Natural killer cell treated with Interleukin-12 subunit alpha and Interleukin-12 subunit beta and Interleukin-15 and Interleukin-18, amount 100 ng/mL, for 72 hours (primary cell): ENCODE results near the gene ELP4. TPM values are rescaled to one million over a fixed set of nuclear protein-coding genes. Genes with fewer than 3 reads are reported as not detected.
"Not testable (repeated sequence)": the region's sequence is repeated elsewhere in the genome, so short reads cannot be mapped to it uniquely, and the experiment has no call there.

Experiments
- ATAC-seq, 2 donors: fragments of 150-1000 bp; cut with Tn5 transposase in 1 of 2; sonication (Bioruptor Pico), chemical (Tn5 transposase) in 1 of 2; 2 replicates each; pipeline ENCODE4 v1.10.0; 2021
- DNase-seq: peaks from one replicate; pipeline ENCODE4 v3.0.0; 2022; ENCODE audit warnings: low spot score
- H3K27ac Mint-ChIP-seq, 2 donors: 1 replicate in 1 of 2; 2 replicates in 1 of 2; pipeline ENCODE4 v1.8.0; 2022; ENCODE audit warnings: mixed read lengths in 2 of 2, mild to moderate bottlenecking in 1 of 2, moderate library complexity in 1 of 2
- H3K27me3 Mint-ChIP-seq, 2 donors: 1 replicate in 1 of 2; 2 replicates in 1 of 2; pipeline ENCODE4 v1.8.0; 2022; ENCODE audit warnings: mixed read lengths in 2 of 2
- H3K36me3 Mint-ChIP-seq: one replicate; pipeline ENCODE4 v1.8.0; 2022; ENCODE audit warnings: mixed read lengths
- H3K4me1 Mint-ChIP-seq, 2 donors: 1 replicate in 1 of 2; 2 replicates in 1 of 2; pipeline ENCODE4 v1.8.0; 2022; ENCODE audit warnings: low read depth in 2 of 2, mixed read lengths in 2 of 2, mild to moderate bottlenecking in 1 of 2
- H3K4me3 Mint-ChIP-seq: one replicate; pipeline ENCODE4 v1.8.0; 2022; ENCODE audit warnings: mixed read lengths
- H3K9me3 Mint-ChIP-seq: 2 replicates; pipeline ENCODE4 v1.8.0; 2022; ENCODE audit warnings: mixed read lengths
- total RNA-seq, 2 donors: library from RNA; stranded (reverse); gene quantifications; one replicate each; pipeline ENCODE4 v1.2.3, GENCODE V29; 2022

ELP4 gene
- total RNA-seq, result 10 to 100 TPM; 20.6 to 24.3 TPM

GRCh38 chr11:31509429-31510345, at the start of gene ELP4, which contains the start of gene IMMP1L:
Gene ELP4 (plus strand): TSS chr11:31509767. CDS start chr11:31509785, 18 bp downstream.
Gene IMMP1L (minus strand): TSS chr11:31509622. CDS start chr11:31463276, 46,346 bp downstream.
- peak; percentile 96 for DNase-seq
- H3K9me3 Mint-ChIP-seq, result no peaks in the 10 kb centered on the region
- H3K4me3 Mint-ChIP-seq, result peak within 1 kb of the TSS; percentile 97
- no peaks in the 10 kb centered on the region for H3K36me3 Mint-ChIP-seq
- no peaks in the 10 kb centered on the region for H3K27me3 Mint-ChIP-seq
- peaks cover 29 to 31% of the 10 kb centered on the region in 2 donors for H3K4me1 Mint-ChIP-seq
- peak within 1 kb of the TSS; percentile 95 to 99 for H3K27ac Mint-ChIP-seq
- peak; percentile 100 for ATAC-seq

- ATAC-seq (no peak), DNase-seq (no peak)
- Mint-ChIP-seq H3K27ac (no peak overlapping the region), H3K4me1 (no peaks in the 10 kb centered on the region), H3K27me3 (no peaks in the 10 kb centered on the region), H3K9me3 (peaks cover 5% of the 10 kb centered on the region), H3K4me3 (no peak overlapping the region), H3K36me3 (peaks cover 31% of the 10 kb centered on the region)
These were observed 45.1 kb upstream of the ELP4 start for GRCh38 chr11:31464436-31464835.

GRCh38 chr11:31474083-31474482, 35.5 kb upstream of the ELP4 start:
- no peak overlapping the region for H3K27ac Mint-ChIP-seq
- DNase-seq, result no peak
- no peak overlapping the region for H3K4me3 Mint-ChIP-seq
- H3K4me1 Mint-ChIP-seq, result peaks cover 4 to 8% of the 10 kb centered on the region in 2 donors
- H3K36me3 Mint-ChIP-seq, result no peaks in the 10 kb centered on the region
- H3K9me3 Mint-ChIP-seq, result no peaks in the 10 kb centered on the region
- no peaks in the 10 kb centered on the region for H3K27me3 Mint-ChIP-seq
- no peak for ATAC-seq

- Mint-ChIP-seq H3K27ac (no peak overlapping the region), H3K9me3 (no peaks in the 10 kb centered on the region), H3K4me3 (no peak overlapping the region), H3K36me3 (no peaks in the 10 kb centered on the region), H3K27me3 (no peaks in the 10 kb centered on the region), H3K4me1 (peaks cover 4 to 8% of the 10 kb centered on the region in 2 donors)
- no peak for DNase-seq
- no peak for ATAC-seq
These were observed 31.9 kb upstream of the ELP4 start for GRCh38 chr11:31477528-31478222.

- Mint-ChIP-seq H3K27me3 (no peaks in the 10 kb centered on the region), H3K4me1 (peaks cover 4 to 8% of the 10 kb centered on the region in 2 donors), H3K36me3 (no peaks in the 10 kb centered on the region), H3K4me3 (no peak overlapping the region), H3K9me3 (no peaks in the 10 kb centered on the region), H3K27ac (no peak overlapping the region)
- ATAC-seq (no peak), DNase-seq (no peak)
These were observed 31.4 kb upstream of the ELP4 start for GRCh38 chr11:31478223-31478590.

GRCh38 chr11:31479066-31479465, 30.5 kb upstream of the ELP4 start:
- Mint-ChIP-seq H3K9me3 (no peaks in the 10 kb centered on the region), H3K27ac (no peak overlapping the region), H3K27me3 (no peaks in the 10 kb centered on the region), H3K4me3 (no peak overlapping the region), H3K36me3 (no peaks in the 10 kb centered on the region), H3K4me1 (peaks cover 4 to 8% of the 10 kb centered on the region in 2 donors)
- ATAC-seq (no peak), DNase-seq (no peak)

GRCh38 chr11:31480930-31481329, 28.6 kb upstream of the ELP4 start:
- Mint-ChIP-seq H3K9me3 (no peaks in the 10 kb centered on the region), H3K27me3 (no peaks in the 10 kb centered on the region), H3K4me1 (peaks cover 4 to 8% of the 10 kb centered on the region in 2 donors), H3K4me3 (no peak overlapping the region), H3K27ac (no peak overlapping the region), H3K36me3 (no peaks in the 10 kb centered on the region)
- ATAC-seq, result no peak
- DNase-seq, result no peak

- H3K4me3 Mint-ChIP-seq, result no peak overlapping the region
- no peak overlapping the region for H3K27ac Mint-ChIP-seq
- DNase-seq (no peak), ATAC-seq (no peak)
- no peaks in the 10 kb centered on the region for H3K27me3 Mint-ChIP-seq
- H3K9me3 Mint-ChIP-seq, result no peaks in the 10 kb centered on the region
- H3K36me3 Mint-ChIP-seq, result no peaks in the 10 kb centered on the region
- H3K4me1 Mint-ChIP-seq, result peaks cover 0 to 2% of the 10 kb centered on the region in 2 donors
These were observed 25.1 kb upstream of the ELP4 start for GRCh38 chr11:31484497-31484896.

GRCh38 chr11:31487848-31488247, 21.7 kb upstream of the ELP4 start:
- Mint-ChIP-seq H3K36me3 (peaks cover 7% of the 10 kb centered on the region), H3K9me3 (no peaks in the 10 kb centered on the region), H3K4me3 (no peak overlapping the region), H3K27me3 (no peaks in the 10 kb centered on the region), H3K27ac (no peak overlapping the region), H3K4me1 (peaks cover 12 to 14% of the 10 kb centered on the region in 2 donors)
- DNase-seq (no peak), ATAC-seq (no peak)

- H3K36me3 Mint-ChIP-seq, result peaks cover 22% of the 10 kb centered on the region
- no peak for ATAC-seq
These were observed 17.1 kb upstream of the ELP4 start for GRCh38 chr11:31492320-31492913.

GRCh38 chr11:31493235-31493634, 16.3 kb upstream of the ELP4 start:
- Mint-ChIP-seq H3K9me3 (peaks cover 8% of the 10 kb centered on the region), H3K27me3 (no peaks in the 10 kb centered on the region), H3K27ac (no peak overlapping the region), H3K4me3 (no peak overlapping the region), H3K36me3 (peaks cover 22% of the 10 kb centered on the region), H3K4me1 (peaks cover 20% of the 10 kb centered on the region in 2 donors)
- DNase-seq, result no peak
- ATAC-seq, result no peak

More at GRCh38 chr11:31492320-31492913, 17.1 kb upstream of the ELP4 start:
- Mint-ChIP-seq H3K4me1 (peaks cover 20% of the 10 kb centered on the region in 2 donors), H3K27me3 (no peaks in the 10 kb centered on the region), H3K27ac (no peak overlapping the region), H3K4me3 (no peak overlapping the region), H3K9me3 (peaks cover 8% of the 10 kb centered on the region)
- DNase-seq, result no peak

GRCh38 chr11:31493762-31494161, 15.8 kb upstream of the ELP4 start:
- ATAC-seq, H3K4me3 Mint-ChIP-seq, H3K27ac Mint-ChIP-seq, DNase-seq, H3K27me3 Mint-ChIP-seq, H3K9me3 Mint-ChIP-seq: not testable (repeated sequence)
- Mint-ChIP-seq H3K36me3 (peaks cover 22% of the 10 kb centered on the region), H3K4me1 (peaks cover 20% of the 10 kb centered on the region in 2 donors)

GRCh38 chr11:31499576-31500178, 9.9 kb upstream of the ELP4 start:
- DNase-seq (no peak), ATAC-seq (no peak)
- no peak overlapping the region for H3K27ac Mint-ChIP-seq
- H3K27me3 Mint-ChIP-seq, result no peaks in the 10 kb centered on the region
- peaks cover under 1 to 8% of the 10 kb centered on the region in 2 donors for H3K4me1 Mint-ChIP-seq
- peaks cover 9% of the 10 kb centered on the region for H3K36me3 Mint-ChIP-seq
- H3K9me3 Mint-ChIP-seq, result peaks cover 4% of the 10 kb centered on the region
- no peak overlapping the region for H3K4me3 Mint-ChIP-seq
